HG02678 (cell line): ENCODE measurements around the gene KLF15.

Experiments
- ATAC-seq: cut with Tn5 transposase; IDR thresholded peaks from one replicate; pipeline ENCODE4 v1.9.1; 2021; ENCODE audit warnings: mild to moderate bottlenecking, moderate library complexity; ENCODE audit not compliant: unreplicated experiment

KLF15 gene

DNA sequence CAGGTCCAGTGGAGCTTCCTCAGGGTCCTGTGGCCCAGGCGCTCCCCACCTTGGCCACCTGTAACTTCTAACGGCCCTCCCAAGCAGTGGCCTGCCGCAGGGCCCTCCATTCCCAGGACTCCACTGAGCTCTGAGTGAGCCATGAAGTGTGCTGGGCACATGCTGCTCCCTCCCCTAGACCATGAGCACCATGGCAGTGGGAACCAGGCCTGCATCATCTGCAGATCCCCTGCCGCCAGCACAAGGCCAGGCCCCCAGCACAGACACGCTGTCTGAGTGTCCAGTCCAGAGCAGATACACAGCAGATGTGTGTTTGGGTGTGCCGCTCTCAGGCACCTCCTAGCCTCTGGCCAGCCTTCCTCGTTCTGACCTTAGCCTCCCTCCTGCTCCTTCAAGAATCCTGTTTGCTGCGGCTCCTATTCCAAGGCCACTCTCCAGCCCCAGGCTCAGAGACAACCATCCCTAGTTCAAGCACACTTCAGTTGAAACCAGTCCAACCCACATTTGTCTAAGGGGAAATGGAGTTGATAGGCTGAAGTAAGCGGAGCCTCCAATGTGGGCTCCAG lies 7.0 kb upstream of the KLF15 start:
- ATAC-seq, result no peak

DNA sequence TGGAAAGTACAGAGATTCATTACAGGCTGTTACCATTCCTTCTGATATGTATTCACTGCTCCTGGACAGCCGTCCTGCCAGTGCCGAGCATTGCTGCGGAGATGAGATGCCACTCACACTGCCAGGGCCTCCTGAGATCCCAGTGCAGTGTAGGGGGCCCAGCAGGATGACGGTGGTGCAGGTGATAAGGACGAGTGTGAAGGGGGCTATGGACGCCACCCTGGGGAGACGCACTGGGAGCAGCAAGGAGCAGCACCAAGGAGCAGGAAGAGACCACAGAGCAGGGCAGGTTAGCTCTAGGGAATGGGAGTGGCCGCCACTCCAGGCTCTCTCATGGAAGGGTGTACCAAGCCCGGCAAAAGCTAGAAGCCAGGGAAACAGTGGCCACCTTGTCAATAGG lies 4.0 kb upstream of the KLF15 start:
- ATAC-seq, result no peak

DNA sequence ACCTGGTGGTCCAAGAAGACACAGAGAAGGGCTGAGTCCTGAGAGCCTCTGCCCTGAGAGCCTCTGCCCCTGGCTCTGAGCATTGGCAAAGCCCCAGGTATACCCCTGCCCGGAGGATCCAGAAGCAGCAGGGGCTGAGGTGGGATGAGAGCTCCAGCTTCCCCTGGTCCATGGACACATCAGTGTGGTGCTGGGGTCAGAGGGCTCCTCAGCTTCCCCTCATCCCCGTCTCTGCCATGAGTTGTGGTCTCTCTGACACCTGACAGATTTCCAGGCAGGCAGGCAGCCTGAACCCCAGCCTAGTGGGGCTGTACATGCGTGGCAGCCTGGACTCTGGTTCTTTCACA lies 3.5 kb upstream of the KLF15 start:
- ATAC-seq, result no peak

DNA sequence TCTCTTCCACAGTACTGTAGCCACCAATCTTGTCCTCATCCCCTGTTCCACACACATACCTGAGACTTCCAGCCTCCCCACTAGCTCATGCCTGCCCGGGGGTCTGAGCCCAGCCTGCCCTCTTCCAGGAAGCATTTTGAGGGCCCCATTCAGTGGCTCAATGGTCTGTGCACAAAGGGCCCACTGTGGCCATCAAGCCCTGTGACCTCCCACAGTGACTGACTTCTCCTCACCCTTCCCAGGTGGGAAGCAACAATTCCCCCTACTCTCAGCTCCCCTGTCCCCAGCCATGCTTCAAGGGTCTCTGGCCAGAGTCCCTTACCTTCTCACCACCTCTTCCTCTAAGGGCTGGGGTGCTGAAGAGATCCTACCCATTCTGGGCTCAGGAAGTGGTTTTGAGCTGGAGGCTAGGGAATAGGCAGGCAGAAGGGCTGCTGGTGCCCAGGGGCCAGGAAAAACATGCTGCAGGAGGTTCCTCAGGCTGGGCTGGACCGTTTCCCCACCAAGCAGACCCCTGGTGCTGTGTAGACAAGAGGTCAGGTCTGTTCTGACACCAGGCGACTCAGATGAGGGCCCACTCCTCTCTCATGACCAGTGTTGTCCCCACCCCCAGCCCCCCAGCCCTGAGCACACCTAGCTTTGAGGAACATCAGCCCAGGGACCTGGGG lies 3.0 kb upstream of the KLF15 start:
- no peak for ATAC-seq

DNA sequence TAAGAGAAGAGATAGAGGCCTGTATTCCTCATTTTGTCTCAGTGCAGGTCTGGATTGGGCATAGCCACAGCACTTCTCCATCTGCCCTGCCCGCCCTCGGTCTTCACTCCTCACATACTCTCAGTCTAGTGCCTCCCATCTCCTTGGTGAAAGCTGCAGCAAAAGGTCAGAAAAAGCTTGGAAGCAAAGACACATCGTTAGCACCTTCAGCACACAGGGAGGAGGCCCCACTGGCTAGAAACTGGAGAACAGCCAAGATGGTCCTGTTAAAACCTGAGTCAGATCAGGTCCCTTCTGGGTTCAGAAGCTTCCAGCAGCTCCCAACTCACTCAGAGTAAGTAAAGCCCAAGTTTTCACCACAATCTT lies 1.6 kb upstream of the KLF15 start:
- no peak for ATAC-seq

DNA sequence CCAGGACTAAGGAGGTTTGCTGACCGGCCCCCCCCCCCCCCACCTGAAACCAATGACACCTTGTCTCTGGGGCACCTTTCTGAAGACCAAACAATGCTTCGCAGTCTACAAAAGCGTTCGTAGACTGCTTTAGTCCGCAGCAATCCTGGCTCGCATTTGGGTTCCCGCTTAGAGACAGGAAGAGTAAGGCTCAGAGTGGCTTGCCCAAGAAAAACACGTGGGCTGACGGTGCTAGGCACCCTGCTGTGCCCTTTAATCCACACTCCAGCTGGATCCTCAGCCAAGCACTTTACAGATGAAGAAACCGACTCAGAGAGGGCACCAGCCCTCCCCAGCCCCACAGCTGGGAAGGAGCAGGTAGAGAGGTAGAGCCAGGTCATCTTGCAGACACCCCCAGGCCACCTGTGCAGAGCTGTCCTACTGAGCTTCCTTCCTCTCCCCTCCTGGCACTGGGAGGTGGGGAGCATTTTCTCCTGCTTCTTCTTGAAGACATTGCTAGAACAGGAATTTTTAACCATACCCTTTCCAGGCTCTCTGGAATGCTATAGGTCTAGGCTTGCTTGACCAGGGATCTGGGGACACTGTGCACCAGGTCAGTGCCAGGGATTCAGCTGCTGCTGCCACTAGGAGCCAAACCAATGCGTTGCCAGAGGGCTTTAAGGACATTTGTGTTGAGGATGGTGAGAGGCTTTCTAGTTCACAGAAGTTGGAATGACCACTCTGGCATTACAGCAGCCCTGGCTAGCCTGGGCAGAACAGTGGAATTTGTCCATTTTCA lies 1.0 kb upstream of the KLF15 start:
- no peak for ATAC-seq

DNA sequence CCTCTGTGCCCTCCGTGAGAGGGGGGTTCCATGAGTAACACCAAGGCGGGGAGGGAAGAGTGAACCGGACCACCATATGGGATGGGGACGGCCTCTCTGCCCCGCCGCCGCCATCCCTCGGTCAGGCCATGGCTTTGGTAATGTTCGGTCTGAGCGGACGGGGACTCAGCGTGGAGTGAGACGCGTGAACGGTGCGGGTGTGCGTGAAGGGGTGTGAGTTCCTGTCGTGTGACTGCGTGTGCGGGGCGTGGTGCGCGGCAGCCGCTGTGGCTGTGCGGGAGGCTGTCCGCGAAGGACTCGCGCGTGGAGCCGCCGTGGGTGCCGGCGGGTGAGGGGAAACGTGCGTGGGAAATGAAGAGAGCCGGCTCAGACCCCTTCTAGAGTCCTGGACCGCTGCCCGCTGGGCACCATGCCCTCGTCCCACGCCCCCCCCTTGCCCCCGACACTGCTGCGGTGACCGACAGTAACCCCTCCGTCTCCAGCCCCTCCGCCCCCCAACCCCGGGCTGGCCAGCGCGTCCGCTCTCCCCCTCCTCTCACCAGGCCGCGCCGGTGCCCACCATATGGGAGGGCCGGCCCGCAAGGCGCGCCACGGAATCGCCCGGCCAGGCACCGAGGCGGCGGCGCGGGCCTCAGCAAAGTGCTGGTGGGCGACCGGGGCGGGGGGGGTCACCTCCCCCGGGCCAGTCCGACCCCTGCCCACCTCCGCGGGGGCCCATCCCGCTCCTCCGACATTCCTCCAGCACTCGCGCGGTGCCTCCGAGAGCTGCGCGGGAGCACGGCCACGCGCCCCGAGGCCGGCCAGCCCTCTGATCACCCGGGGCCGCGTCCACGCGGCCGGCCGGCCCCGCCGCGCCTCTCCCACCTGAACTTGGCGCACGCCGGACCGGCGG lies 589 bp downstream of the KLF15 start:
- ATAC-seq, result no peak

DNA sequence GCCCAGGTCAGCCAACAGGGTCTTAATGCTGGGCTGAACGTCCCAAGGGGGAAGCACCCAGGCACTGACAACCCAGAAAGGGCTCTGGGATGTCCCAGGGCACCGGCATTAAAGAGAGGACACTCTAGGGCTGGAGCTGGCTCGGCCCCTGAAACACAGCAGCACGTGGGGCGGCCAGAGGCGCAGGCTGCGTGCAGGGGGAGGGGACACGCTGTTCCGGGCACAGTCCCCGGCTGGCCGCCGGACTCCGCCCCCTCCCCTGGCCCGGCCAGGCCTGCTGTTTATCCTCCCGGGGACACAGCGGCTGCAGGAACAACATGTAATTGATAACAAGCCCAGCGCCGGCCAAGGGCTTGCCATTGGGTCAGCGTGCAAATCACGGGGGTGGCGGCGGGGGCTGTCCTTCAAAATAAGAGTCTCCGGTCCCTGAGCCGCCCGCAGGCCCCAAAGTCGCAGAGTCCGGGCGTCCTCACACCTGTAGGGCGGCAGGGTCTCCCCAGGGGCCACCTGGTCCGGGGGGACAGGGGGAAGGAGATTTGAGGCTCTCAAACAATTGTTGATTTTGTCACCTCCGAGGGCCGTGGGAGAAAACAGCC lies 1.3 kb downstream of the KLF15 start:
- no peak for ATAC-seq

DNA sequence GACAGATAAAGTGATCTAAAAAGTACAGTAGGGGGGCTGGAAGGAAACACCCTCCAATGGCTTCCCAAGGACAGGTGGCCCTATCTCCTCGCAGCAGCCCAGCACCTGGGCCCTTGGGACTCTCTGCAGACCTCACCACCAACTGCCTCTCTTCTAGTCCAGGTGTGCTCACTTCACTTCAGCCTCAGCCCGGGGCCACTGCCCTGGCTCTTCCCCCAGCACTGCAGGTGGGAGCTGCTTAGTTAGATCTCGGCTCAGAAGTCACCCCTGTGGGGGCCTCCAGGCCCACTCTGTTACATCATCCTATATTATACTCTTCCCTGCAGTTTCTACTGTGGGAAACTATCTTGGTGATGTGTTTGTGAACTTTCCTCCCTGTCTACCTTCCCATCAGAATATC lies 2.0 kb downstream of the KLF15 start:
- no peak for ATAC-seq

DNA sequence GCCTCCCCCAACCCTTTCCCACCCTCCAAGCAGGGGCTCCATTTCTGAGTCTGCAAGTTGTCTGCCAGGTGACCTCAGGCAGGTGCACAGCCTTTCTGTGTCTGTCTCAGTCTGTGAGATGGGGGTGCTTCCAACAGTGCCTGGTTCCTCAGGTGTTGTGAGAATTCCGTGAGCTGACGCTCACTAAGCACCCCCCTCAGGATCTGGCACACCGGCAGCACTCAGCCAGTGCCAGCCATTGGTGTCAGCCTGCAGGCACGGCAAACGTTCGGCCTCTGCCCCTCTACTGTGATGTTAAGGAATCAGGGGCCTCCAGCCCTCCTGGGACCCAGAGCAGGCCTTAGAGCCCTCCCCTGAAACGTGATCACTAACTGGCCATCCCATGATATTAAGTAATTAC lies 2.4 kb downstream of the KLF15 start:
- ATAC-seq, result no peak

DNA sequence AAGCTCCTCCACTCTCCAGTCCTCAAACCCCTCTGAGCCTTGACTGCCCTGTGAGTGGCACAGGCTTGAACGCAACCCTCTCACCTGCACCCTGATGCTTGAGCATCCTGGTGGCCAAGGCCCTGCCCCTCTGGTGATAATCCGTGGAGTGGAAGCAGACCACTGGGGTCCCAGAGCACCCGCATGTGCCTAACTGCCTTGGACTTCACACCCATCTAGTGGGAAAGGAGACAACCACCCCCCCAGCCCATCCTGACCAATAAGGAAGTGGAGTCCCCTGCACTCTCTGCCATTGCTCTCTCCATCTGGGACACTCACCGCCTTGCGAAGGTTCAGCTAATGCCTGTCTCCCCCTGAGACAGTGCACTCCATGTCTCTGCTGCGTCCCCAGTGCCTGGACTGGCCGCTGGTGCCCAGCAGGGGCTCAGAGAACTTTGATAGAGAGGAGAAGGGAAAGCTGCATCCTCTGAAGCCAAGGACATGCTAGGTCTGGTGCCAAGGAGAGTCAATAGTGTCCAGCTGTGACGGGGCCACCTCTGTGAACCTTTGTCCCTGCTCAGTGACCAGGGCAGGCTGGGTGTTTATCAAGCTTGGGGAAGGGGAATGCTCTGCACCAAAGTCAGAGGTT lies 3.4 kb downstream of the KLF15 start:
- ATAC-seq, result no peak

DNA sequence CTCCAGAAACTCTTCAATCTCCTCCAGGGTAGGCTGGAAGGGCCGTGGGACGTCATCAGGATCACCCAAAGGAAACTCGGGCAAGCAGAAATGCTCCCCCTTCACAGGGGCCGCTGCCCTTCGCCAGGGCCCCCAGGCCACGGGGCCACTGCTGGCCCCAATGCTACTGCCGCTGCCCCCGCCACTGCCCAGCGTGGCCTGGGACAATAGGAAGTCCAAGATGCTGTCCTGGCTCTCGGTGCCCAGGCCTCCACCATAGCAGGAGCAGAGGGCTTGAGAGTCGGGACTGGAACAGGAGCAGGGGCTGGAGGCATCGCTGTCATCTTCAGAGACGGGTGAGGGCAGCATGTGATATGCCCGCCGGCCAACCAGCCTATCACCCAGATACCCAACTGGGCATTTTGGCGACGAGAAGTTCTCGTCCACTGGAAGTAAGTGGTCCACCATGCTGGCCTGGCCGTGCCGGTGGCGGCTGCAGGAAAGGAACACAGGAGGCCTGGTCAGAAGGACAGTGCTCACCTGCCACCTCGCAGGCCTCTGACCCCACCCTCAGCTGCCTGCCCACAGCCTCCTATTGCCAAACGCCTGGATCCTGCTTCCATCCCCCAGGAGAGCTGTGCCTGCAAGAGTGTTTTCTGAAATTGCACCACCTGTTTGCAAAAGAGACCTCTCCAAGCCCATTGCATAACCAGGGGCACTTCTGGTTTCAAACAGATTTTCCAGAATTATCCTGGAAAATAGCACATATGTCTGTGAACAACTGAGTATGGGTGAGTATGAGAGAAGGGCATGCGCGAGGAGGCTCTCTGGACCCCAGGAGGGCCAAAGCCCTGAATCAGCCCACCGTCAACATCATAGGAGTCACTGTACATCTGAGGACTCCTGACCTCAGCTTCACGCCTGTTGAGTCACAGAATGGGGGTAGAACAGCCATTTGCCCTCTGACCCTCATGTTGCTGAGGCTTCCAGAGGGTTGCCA lies 4.4 kb downstream of the KLF15 start:
- ATAC-seq, result no peak

DNA sequence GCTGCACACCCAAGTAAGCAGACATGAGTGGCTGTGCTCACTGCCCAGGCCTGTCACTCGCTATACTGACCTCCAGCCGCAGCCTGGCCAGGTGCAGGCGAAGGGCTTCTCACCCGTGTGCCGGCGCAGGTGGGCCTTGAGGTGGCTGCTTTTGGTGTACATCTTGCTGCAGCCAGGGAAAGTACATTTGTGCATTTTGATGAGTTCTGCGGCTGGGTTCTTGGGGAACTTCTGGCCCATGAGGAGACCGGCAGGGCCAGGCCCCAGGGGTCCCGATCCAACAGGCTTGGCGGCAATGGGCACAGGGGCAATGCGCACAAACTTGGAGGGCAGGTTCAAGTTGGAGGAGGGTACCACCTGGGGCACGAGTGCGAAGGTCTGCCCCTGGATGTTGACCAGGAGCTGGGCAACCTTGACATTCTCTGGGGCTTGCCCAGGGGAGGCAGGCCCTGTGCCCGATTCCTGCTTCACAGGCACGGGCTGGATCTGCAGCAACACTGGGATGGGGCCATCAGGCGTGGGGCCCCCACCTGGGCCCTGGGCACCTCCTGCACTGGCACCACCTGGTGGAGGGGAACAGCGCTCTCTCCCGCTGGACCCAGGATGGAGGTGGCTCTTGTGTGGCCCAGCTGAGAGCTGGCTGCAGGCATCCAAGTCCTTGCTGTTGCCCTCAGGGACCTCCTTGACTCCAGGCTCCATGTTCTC lies 5.3 kb downstream of the KLF15 start:
- no peak for ATAC-seq

DNA sequence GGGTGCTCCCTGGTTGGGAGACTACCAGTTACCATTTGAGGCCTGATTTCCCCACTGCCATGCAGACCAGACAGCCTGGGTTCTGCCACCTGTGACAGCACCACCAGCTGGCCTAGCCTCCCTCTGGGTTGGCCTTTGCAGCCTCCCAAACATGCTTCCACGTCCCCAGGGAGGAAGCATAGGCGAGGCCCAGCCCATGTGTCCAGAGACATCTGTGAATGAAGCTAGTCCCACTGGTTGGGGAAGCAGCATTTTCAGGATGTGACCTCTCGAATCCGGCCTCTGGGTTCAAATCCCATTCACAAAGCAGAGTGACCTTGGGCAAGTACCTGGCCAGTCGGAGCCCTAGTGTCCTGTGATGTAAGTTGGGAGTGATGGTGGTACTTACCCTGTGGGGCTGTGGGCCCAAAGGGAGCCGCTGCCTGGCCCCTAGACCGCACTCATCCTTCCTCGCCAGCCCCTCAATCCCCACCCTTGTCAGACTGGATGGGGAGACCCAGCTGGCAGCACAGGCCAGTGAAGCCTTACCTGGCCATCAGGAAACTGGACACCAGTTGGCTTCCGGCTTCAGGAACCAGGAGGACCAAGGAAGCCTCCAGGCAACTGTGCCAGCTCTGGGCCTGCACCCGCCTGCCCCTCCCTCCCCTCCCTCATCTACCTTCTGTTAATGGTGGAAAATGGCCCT lies 6.0 kb downstream of the KLF15 start:
- ATAC-seq, result no peak

DNA sequence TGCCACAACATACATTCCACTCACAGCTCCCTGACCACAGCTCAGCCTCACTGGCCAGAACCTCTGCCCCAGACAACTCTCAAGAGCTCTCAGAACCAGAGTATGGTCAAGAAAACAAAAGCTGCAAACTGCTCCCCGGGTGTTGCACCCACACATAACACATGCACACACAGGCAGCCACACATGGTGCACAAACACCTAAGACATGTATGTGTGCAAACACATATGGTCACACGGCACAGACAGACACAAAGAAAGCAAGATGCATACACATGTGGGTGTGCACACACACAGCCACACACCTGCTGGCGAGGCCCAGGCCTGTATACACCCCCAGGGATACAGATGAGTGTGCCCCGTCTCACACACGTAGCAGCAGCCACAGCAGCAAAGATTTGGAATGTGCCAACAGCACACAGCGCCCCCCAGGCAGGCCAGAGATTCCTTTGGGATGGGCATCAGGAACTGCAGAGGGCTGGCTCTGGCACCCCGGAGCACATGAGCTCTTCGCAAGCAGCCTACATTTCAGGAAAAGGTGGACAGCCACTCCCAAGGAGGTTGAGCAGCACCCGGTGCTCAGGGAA lies 6.6 kb downstream of the KLF15 start:
- ATAC-seq, result no peak

DNA sequence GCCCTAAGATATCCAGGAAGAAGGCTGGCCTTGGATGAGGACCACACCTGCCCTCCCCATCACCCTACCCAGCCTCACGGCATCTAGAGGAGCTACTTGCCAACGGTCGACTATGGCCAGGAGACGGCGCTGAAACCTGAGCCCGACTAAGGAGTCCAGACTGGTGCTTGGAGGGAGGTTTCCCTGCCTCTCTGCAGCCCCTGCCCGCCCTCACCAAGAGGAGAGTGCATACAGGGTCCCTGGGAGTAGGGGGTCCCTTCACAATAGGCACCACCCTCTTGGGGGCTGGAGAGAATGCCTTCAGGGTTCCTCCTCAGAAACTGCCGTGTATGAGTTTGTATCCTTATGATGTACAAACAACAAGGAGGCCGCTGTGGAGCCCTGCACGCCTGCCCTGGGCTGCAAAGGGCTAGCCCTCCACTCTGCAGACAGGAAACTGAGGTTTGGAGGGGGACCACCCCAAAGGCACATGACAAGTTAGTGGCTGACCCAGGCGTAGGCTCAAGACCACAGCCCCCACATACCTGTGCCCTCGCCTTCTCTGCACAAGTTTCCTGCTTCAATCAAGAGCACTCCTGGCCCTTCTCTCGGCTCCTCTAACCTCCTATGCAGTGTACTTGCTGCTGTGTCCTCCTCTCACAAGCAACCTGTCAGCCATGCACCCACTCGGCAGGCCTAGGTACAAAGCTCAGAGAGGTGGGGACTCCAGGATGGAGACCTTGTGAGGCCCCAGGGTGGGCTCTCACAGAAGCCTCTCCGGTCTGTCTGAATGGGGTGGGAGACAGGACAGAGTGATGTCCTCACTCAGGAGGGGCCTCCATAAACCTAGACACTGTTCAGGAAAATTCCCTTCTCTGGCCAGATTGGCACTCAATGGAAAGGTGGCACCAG lies 7.4 kb downstream of the KLF15 start:
- no peak for ATAC-seq

DNA sequence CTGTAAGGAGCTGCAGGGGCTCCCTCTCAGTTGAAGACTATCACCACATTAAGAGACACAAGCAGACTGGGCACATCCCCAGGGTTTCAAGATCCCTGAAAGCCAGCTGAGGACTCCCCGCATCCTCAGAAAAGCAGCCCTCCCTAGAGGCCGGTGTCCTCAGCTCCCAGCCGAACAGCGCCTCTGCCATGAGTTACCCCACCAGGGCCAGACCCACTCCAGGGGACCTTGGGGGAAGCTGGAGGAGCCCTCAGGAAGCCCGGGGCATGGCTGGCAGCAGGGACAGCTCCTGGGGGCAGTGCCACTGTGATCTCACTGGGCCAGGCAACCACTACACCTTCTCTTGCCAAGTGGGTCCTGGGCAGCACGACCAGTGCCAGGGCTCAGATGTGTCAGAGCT lies 8.1 kb downstream of the KLF15 start:
- no peak for ATAC-seq
